Liver (tissue), 9 donors: ENCODE measurements around the gene TRIO. TPM values are rescaled to one million over a fixed set of nuclear protein-coding genes. Genes with fewer than 3 reads are reported as not detected.

ENCODE experiments used
- DNase-seq: peaks from one replicate; pipeline ENCODE4 v3.0.0-alpha.2; 2017; ENCODE audit warnings: low spot score
- H3K27ac ChIP-seq, 2 donors: one replicate each; pipeline ENCODE4 v1.7.0; 2013; ENCODE audit warnings: inconsistent platforms in 2 of 2, low read length in 2 of 2, control low read depth in 1 of 2, low read depth in 1 of 2, mild to moderate bottlenecking in 1 of 2
- H3K27me3 ChIP-seq, 4 donors: one replicate each; pipeline versions ENCODE4 v1.6.1 to v1.7.0; 2013; ENCODE audit warnings: low read length in 3 of 4, inconsistent platforms in 1 of 4, mild to moderate bottlenecking in 1 of 4, moderate library complexity in 1 of 4; ENCODE audit not compliant: control insufficient read depth in 4 of 4, insufficient read depth in 4 of 4
- H3K36me3 ChIP-seq, 4 donors: one replicate each; pipeline versions ENCODE4 v1.6.1 to v1.7.0; 2013; ENCODE audit warnings: low read length in 3 of 4, mild to moderate bottlenecking in 3 of 4, low read depth in 1 of 4, moderate library complexity in 1 of 4; ENCODE audit not compliant: control insufficient read depth in 4 of 4, insufficient read depth in 3 of 4
- H3K4me1 ChIP-seq, 4 donors: one replicate each; pipeline versions ENCODE4 v1.6.1 to v1.7.0; 2013; ENCODE audit warnings: low read length in 3 of 4, mild to moderate bottlenecking in 3 of 4, moderate library complexity in 1 of 4; ENCODE audit not compliant: control insufficient read depth in 4 of 4, insufficient read depth in 4 of 4
- H3K4me3 ChIP-seq, 3 donors: one replicate each; pipeline versions ENCODE4 v1.6.1 to v1.7.0; 2013; ENCODE audit warnings: low read length in 3 of 3, control low read depth in 1 of 3, low read depth in 1 of 3, mild to moderate bottlenecking in 1 of 3
- H3K9ac ChIP-seq, 2 donors: one replicate each; pipeline ENCODE4 v1.7.0; 2013; ENCODE audit warnings: low read length in 2 of 2, mild to moderate bottlenecking in 2 of 2, moderate library complexity in 2 of 2, control low read depth in 1 of 2, low read depth in 1 of 2
- H3K9me3 ChIP-seq, 4 donors: one replicate each; pipeline versions ENCODE4 v1.6.1 to v1.7.0; 2013; ENCODE audit warnings: low read length in 3 of 4; ENCODE audit not compliant: control insufficient read depth in 4 of 4
- EGR1 ChIP-seq, 2 donors: IDR thresholded peaks; 2 replicates each; pipeline ENCODE4 v1.6.1; 2016 to 2018; ENCODE audit warnings: antibody characterized with exemption in 2 of 2, low read depth in 2 of 2
- FOXA1 ChIP-seq: IDR thresholded peaks from 2 replicates; pipeline ENCODE4 v1.6.1; 2016; ENCODE audit warnings: antibody characterized with exemption
- FOXA2 ChIP-seq: IDR thresholded peaks from 2 replicates; pipeline ENCODE4 v1.6.1; 2016; ENCODE audit warnings: antibody characterized with exemption
- GABPA ChIP-seq, 2 donors: IDR thresholded peaks in 1 of 2; conservative IDR thresholded peaks in 1 of 2; 2 replicates each; pipeline ENCODE4 v1.6.1; 2016; ENCODE audit warnings: antibody characterized with exemption in 2 of 2, mild to moderate bottlenecking in 1 of 2, moderate library complexity in 1 of 2
- HNF4A ChIP-seq, 2 donors: conservative IDR thresholded peaks; 2 replicates each; pipeline ENCODE4 v1.6.1; 2016; ENCODE audit warnings: antibody characterized with exemption in 2 of 2, mild to moderate bottlenecking in 2 of 2
- HNF4G ChIP-seq: IDR thresholded peaks from 2 replicates; pipeline ENCODE4 v1.6.1; 2016; ENCODE audit warnings: antibody characterized with exemption
- JUND ChIP-seq, 2 donors: IDR thresholded peaks; 2 replicates each; pipeline ENCODE4 v1.6.1; 2016; ENCODE audit warnings: antibody characterized with exemption in 2 of 2
- NR2F2 ChIP-seq: IDR thresholded peaks from 2 replicates; pipeline ENCODE4 v1.6.1; 2016; ENCODE audit warnings: antibody characterized with exemption
- RAD21 ChIP-seq, 2 donors: IDR thresholded peaks; 2 replicates each; pipeline ENCODE4 v1.6.1; 2016; ENCODE audit warnings: antibody characterized with exemption in 2 of 2, mild to moderate bottlenecking in 2 of 2
- RXRA ChIP-seq, 2 donors: IDR thresholded peaks; 2 replicates each; pipeline ENCODE4 v1.6.1; 2017 to 2018; ENCODE audit warnings: antibody characterized with exemption in 2 of 2, mild to moderate bottlenecking in 1 of 2
- SP1 ChIP-seq: IDR thresholded peaks from 2 replicates; pipeline ENCODE4 v1.6.1; 2018; ENCODE audit warnings: antibody characterized with exemption, mild to moderate bottlenecking
- TAF1 ChIP-seq: conservative IDR thresholded peaks from 2 replicates; pipeline ENCODE4 v1.6.1; 2016; ENCODE audit warnings: antibody characterized with exemption, mild to moderate bottlenecking
- YY1 ChIP-seq: IDR thresholded peaks from 2 replicates; pipeline ENCODE4 v1.6.1; 2016; ENCODE audit warnings: antibody characterized with exemption, mild to moderate bottlenecking
- WGBS: extraction: QIAGEN DNeasy Blood & Tissue Kit; methylation state at CpG from one replicate; pipeline ENCODE4 v1.1.7; 2013; 5-methylcytosine and 5-hydroxymethylcytosine counted together
- polyA plus RNA-seq, 2 donors: library from polyadenylated mRNA; stranded (reverse) in 1 of 2; unstranded in 1 of 2; fragments of 200-250 nt in 1 of 2; fragments of >200 nt in 1 of 2; fragmentation: Nextera tagmentation in 1 of 2; extraction: Ambion mirVana in 1 of 2; gene quantifications; one replicate each; pipeline versions ENCODE4 v1.2.1 to v1.2.3, GENCODE V29; 2013 to 2015
- total RNA-seq, 2 donors: library from RNA; depleted of rRNA; stranded (reverse); fragments of >200 nt; gene quantifications; one replicate each; pipeline ENCODE4 v1.2.3, GENCODE V29; 2014
- TF ChIP-seq, protein P1 (sequence below): fragments of 150-350 bp; IDR thresholded peaks from 2 replicates; pipeline ENCODE4 v1.5.1; 2017; ENCODE audit warnings: improper control_type of control experiment, low read depth, low read length; ENCODE audit not compliant: missing input control
- TF ChIP-seq, protein P2 (sequence below): IDR thresholded peaks from 2 replicates; pipeline ENCODE4 v1.6.1; 2016; ENCODE audit warnings: antibody characterized with exemption
- TF ChIP-seq, protein P3 (sequence below): IDR thresholded peaks from 2 replicates; pipeline ENCODE4 v1.6.1; 2016; ENCODE audit warnings: antibody characterized with exemption
- TF ChIP-seq, protein P4 (sequence below): IDR thresholded peaks from 2 replicates; pipeline ENCODE4 v1.6.1; 2016; ENCODE audit warnings: antibody characterized with exemption
- TF ChIP-seq, protein P5 (sequence below): IDR thresholded peaks from 2 replicates; pipeline ENCODE4 v1.6.1; 2016; ENCODE audit warnings: antibody characterized with exemption, mild to moderate bottlenecking
- donor health status: healthy.
- donor health status: healthy.
- donor health status: healthy.
- donor health status: healthy.
- donor health status: healthy.

Gene TRIO
- total and polyA plus RNA-seq, 4 donors, result 8.5 to 86.2 (median 16.0) TPM

DNA sequence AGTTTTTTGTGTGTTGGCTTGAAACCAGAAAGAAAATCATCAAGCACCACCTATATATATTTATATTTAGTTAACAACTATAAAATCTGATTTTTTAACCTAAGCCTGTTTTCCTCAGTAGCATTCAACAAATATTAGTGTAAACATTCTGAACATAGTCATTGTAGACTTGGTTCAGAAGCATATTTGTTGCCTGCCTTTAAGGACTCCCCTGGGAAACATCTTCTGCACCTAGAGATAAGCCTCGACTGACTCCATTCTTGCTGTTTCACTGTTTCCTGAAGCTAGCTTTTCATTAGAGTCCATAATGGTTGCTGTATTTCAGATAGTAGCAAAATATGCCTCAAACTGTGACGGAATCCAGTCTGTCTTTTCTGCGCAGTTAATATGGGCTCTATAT is 123.5 kb downstream of the TRIO start:
- Histone ChIP-seq H3K36me3 (no peaks in the 10 kb centered on the region), H3K27ac (no peak overlapping the region), H3K4me3 (no peak overlapping the region), H3K9me3 (no peaks in the 10 kb centered on the region), H3K9ac (no peak overlapping the region), H3K4me1 (peaks cover 0 to 26% (median 20%) of the 10 kb centered on the region in 4 donors), H3K27me3 (no peaks in the 10 kb centered on the region)
- WGBS, result 50% methylated on average over 3 of the region's 3 CpGs
- TF ChIP-seq RAD21 (IDR thresholded peaks at IDR 0.05) (no peak), HNF4A (conservative IDR thresholded peaks at IDR 0.05) (no peak), FOXA2 (no peak)
- TF ChIP-seq, protein P1, sequence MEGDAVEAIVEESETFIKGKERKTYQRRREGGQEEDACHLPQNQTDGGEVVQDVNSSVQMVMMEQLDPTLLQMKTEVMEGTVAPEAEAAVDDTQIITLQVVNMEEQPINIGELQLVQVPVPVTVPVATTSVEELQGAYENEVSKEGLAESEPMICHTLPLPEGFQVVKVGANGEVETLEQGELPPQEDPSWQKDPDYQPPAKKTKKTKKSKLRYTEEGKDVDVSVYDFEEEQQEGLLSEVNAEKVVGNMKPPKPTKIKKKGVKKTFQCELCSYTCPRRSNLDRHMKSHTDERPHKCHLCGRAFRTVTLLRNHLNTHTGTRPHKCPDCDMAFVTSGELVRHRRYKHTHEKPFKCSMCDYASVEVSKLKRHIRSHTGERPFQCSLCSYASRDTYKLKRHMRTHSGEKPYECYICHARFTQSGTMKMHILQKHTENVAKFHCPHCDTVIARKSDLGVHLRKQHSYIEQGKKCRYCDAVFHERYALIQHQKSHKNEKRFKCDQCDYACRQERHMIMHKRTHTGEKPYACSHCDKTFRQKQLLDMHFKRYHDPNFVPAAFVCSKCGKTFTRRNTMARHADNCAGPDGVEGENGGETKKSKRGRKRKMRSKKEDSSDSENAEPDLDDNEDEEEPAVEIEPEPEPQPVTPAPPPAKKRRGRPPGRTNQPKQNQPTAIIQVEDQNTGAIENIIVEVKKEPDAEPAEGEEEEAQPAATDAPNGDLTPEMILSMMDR, result no peak
- TF ChIP-seq, protein P2, sequence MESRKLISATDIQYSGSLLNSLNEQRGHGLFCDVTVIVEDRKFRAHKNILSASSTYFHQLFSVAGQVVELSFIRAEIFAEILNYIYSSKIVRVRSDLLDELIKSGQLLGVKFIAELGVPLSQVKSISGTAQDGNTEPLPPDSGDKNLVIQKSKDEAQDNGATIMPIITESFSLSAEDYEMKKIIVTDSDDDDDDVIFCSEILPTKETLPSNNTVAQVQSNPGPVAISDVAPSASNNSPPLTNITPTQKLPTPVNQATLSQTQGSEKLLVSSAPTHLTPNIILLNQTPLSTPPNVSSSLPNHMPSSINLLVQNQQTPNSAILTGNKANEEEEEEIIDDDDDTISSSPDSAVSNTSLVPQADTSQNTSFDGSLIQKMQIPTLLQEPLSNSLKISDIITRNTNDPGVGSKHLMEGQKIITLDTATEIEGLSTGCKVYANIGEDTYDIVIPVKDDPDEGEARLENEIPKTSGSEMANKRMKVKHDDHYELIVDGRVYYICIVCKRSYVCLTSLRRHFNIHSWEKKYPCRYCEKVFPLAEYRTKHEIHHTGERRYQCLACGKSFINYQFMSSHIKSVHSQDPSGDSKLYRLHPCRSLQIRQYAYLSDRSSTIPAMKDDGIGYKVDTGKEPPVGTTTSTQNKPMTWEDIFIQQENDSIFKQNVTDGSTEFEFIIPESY, result no peak
- no peak for DNase-seq

DNA sequence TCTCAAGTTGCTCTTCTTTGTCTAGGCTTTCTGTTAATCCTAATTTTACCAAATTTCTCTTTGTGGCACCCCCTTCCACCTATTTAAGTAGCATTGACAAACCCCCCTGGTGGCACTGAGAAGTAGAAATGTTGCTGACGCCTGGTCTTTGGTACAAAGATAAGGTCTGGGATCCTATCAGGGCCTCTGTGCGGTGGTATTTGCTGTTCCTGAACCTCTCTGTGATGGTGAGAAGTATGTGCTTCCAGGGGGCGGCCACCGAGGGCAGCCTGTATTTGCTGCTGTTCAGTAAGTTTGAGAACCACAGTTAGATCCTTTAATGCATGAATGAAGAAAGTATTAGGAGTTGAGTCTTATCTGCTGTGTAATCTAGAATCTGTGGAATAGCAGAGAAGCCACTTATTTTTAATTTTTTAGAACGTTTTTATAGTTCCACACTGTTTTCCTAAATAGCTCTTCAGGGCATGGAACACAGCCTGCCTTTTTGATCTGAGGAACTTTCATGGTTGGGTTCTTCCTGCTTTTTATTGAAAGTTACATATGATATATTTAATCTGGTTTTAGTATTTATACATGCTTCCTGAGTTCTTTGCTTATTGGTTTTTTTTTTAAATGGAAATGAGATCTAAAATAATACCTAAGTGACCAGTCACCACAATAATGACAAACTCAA is 124.2 kb downstream of the TRIO start:
- no peak for DNase-seq
- H3K36me3 ChIP-seq, result no peaks in the 10 kb centered on the region
- peaks cover 0 to 30% (median 22%) of the 10 kb centered on the region in 4 donors for H3K4me1 ChIP-seq
- no peak overlapping the region for H3K9ac ChIP-seq
- H3K27me3 ChIP-seq, result no peaks in the 10 kb centered on the region
- TF ChIP-seq, protein P3, sequence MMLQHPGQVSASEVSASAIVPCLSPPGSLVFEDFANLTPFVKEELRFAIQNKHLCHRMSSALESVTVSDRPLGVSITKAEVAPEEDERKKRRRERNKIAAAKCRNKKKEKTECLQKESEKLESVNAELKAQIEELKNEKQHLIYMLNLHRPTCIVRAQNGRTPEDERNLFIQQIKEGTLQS, result no peak
- TF ChIP-seq FOXA1 (no peak), GABPA (IDR thresholded peaks at IDR 0.05 in 1 of 2, conservative IDR thresholded peaks at IDR 0.05 in 1 of 2) (no peak), RXRA (IDR thresholded peaks at IDR 0.05) (no peak), YY1 (no peak), TAF1 (no peak), JUND (IDR thresholded peaks at IDR 0.05) (no peak), HNF4G (no peak), EGR1 (IDR thresholded peaks at IDR 0.05; ENCODE audit: low read depth in 2 of 2) (no peak), SP1 (no peak), NR2F2 (no peak), FOXA2 (no peak), RAD21 (IDR thresholded peaks at IDR 0.05) (no peak), HNF4A (conservative IDR thresholded peaks at IDR 0.05) (no peak)
- TF ChIP-seq, protein P4, sequence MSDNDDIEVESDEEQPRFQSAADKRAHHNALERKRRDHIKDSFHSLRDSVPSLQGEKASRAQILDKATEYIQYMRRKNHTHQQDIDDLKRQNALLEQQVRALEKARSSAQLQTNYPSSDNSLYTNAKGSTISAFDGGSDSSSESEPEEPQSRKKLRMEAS, result no peak
- TF ChIP-seq, protein P2, result no peak
- TF ChIP-seq, protein P5, sequence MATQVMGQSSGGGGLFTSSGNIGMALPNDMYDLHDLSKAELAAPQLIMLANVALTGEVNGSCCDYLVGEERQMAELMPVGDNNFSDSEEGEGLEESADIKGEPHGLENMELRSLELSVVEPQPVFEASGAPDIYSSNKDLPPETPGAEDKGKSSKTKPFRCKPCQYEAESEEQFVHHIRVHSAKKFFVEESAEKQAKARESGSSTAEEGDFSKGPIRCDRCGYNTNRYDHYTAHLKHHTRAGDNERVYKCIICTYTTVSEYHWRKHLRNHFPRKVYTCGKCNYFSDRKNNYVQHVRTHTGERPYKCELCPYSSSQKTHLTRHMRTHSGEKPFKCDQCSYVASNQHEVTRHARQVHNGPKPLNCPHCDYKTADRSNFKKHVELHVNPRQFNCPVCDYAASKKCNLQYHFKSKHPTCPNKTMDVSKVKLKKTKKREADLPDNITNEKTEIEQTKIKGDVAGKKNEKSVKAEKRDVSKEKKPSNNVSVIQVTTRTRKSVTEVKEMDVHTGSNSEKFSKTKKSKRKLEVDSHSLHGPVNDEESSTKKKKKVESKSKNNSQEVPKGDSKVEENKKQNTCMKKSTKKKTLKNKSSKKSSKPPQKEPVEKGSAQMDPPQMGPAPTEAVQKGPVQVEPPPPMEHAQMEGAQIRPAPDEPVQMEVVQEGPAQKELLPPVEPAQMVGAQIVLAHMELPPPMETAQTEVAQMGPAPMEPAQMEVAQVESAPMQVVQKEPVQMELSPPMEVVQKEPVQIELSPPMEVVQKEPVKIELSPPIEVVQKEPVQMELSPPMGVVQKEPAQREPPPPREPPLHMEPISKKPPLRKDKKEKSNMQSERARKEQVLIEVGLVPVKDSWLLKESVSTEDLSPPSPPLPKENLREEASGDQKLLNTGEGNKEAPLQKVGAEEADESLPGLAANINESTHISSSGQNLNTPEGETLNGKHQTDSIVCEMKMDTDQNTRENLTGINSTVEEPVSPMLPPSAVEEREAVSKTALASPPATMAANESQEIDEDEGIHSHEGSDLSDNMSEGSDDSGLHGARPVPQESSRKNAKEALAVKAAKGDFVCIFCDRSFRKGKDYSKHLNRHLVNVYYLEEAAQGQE, result no peak
- TF ChIP-seq, protein P1, result no peak
- H3K27ac ChIP-seq, result no peak overlapping the region
- WGBS, result 71% methylated on average over 5 of the region's 5 CpGs
- H3K4me3 ChIP-seq, result no peak overlapping the region
- no peaks in the 10 kb centered on the region for H3K9me3 ChIP-seq
